Mucosa of descending colon (tissue), 3 donors: ENCODE results near the gene ACP7. TPM values are rescaled to one million over a fixed set of nuclear protein-coding genes. Genes with fewer than 3 reads are reported as not detected.
"Not testable (repeated sequence)": the region's sequence is repeated elsewhere in the genome, so short reads cannot be mapped to it uniquely, and the experiment has no call there.

Source experiments
- ATAC-seq: fragments of 200-7000 bp; cut with Tn5 transposase; one replicate; pipeline ENCODE4 v1.9.1; 2020; ENCODE audit warnings: mild to moderate bottlenecking, moderate library complexity
- DNase-seq, 3 donors: peaks; one replicate each; pipeline ENCODE4 v3.0.0-alpha.2; 2020
- H3K36me3 ChIP-seq: fragments of 200-600 bp; one replicate; pipeline ENCODE4 v1.8.0; 2021; ENCODE audit warnings: low read depth, mild to moderate bottlenecking
- H3K4me1 ChIP-seq: fragments of 200-600 bp; one replicate; pipeline ENCODE4 v1.8.0; 2021; ENCODE audit warnings: low read depth, mild to moderate bottlenecking
- H3K4me3 ChIP-seq: fragments of 200-600 bp; one replicate; pipeline ENCODE4 v1.8.0; 2021; ENCODE audit warnings: mild to moderate bottlenecking
- H3K9me3 ChIP-seq: fragments of 200-600 bp; one replicate; pipeline ENCODE4 v1.8.0; 2021; ENCODE audit warnings: mild to moderate bottlenecking
- CTCF ChIP-seq: fragments of 200-600 bp; IDR thresholded peaks from one replicate; pipeline ENCODE4 v1.8.0; 2022; ENCODE audit warnings: antibody characterized with exemption, mild to moderate bottlenecking
- intact Hi-C, 2 donors: fragments of 100-400 bp; cut with DNase I in 1 of 2; cut with micrococcal nuclease in 1 of 2; formaldehyde crosslinking; loops; one replicate each; pipeline versions ENCODE4 v1.11.0 to v1.11.1; 2022; cut with DNase I, micrococcal nuclease
- total RNA-seq, 3 donors: library from RNA; stranded (reverse); fragmentation: NEBNext Ultra II Directional in 2 of 3; extraction: Animal tissue kit (Norgen Biotek cat#: 25700) in 2 of 3; gene quantifications; one replicate each; pipeline versions ENCODE4 v1.2.1 to v1.2.4, GENCODE V29; 2021 to 2023
- donor health status: DM: no; HTN: no; CAD: no; lungs with moderate emphysema.
- donor health status: DM: no; HTN: no; CAD: no.
- donor health status: DM: no; HTN: yes; CAD: no.

ACP7 gene
- total RNA-seq, 3 donors from 2014 or later: not detected

- no peak for TF ChIP-seq CTCF
- intact Hi-C loops: no loop called here
- H3K36me3 ChIP-seq: no peaks in the 10 kb centered on the region
- no peak for DNase-seq
- no peak for ATAC-seq
- no peaks in the 10 kb centered on the region for H3K4me1 ChIP-seq
- H3K9me3 ChIP-seq: no peaks in the 10 kb centered on the region
- no peak overlapping the region for H3K4me3 ChIP-seq
Observed at GRCh38 chr19:39067104-39067503, 17.1 kb upstream of the ACP7 start.

GRCh38 chr19:39068259-39068658 lies 15.9 kb upstream of the ACP7 start:
- intact Hi-C loops, H3K4me1 ChIP-seq, H3K36me3 ChIP-seq, H3K4me3 ChIP-seq, DNase-seq, ATAC-seq, H3K9me3 ChIP-seq: not testable (repeated sequence)

- Histone ChIP-seq H3K36me3 (no peaks in the 10 kb centered on the region), H3K9me3 (no peaks in the 10 kb centered on the region), H3K4me3 (no peak overlapping the region), H3K4me1 (no peaks in the 10 kb centered on the region)
- ATAC-seq (no peak), DNase-seq (no peak)
- no peak for TF ChIP-seq CTCF
- intact Hi-C loops: no loop called here
Observed at GRCh38 chr19:39070888-39071287, 13.3 kb upstream of the ACP7 start.

GRCh38 chr19:39074205-39074692 lies 9.9 kb upstream of the ACP7 start:
- no peaks in the 10 kb centered on the region for H3K4me1 ChIP-seq
- no peaks in the 10 kb centered on the region for H3K9me3 ChIP-seq
- no peak overlapping the region for H3K4me3 ChIP-seq
- H3K36me3 ChIP-seq: no peaks in the 10 kb centered on the region
- ATAC-seq: no peak
- TF ChIP-seq CTCF: no peak
- intact Hi-C loops: no loop called here
- no peak for DNase-seq

- Histone ChIP-seq H3K36me3 (no peaks in the 10 kb centered on the region), H3K9me3 (no peaks in the 10 kb centered on the region), H3K4me1 (no peaks in the 10 kb centered on the region), H3K4me3 (no peak overlapping the region)
- intact Hi-C loops: no loop called here
- ATAC-seq (no peak), DNase-seq (no peak)
- TF ChIP-seq CTCF: no peak
Observed at GRCh38 chr19:39074942-39075341, 9.2 kb upstream of the ACP7 start.

DNA sequence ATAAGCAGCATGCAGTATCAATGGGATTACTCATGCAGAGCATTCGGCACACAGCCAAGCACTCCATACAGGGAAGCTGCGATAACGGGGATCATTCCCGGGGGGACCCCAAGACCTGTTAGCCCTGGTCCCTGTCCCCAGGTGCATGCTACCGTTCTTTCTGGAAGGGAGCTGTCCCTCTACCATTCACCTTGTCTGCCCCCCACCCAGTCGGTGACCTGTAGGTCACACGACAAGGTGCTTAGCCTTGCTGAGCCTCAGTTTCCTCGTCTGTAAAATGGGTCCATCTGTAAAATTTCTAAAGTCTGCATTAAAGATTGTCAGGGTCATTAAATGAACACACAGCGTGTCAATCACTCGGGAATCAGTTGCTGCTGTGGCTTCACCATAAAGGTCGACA lies 6.8 kb upstream of the ACP7 start:
- H3K36me3 ChIP-seq: no peaks in the 10 kb centered on the region
- ATAC-seq: no peak
- H3K9me3 ChIP-seq: no peaks in the 10 kb centered on the region
- DNase-seq: no peak
- intact Hi-C loops: no loop called here
- H3K4me3 ChIP-seq: no peak overlapping the region
- no peaks in the 10 kb centered on the region for H3K4me1 ChIP-seq
- no peak for TF ChIP-seq CTCF
